Measurements from ENCODE around the gene NUCKS1. TPM values are rescaled to one million over a fixed set of nuclear protein-coding genes. Genes with fewer than 3 reads are reported as not detected.

NUCKS1 gene
- total RNA-seq, 1 experiment from 2014 or later = 101 TPM

- TF ChIP-seq EZH2phosphoT487 (IDR thresholded peaks at IDR 0.05; ENCODE audit: borderline replicate concordance, low read length) = no peak
- no peak for TF ChIP-seq EZH2 (IDR thresholded peaks at IDR 0.05; ENCODE audit: low read length, unreplicated experiment)
- no peak for TF ChIP-seq CTCF (conservative IDR thresholded peaks at IDR 0.05; ENCODE audit: low read depth, low read length)
- H3K4me1 ChIP-seq (ENCODE audit: insufficient read depth, low read length) = no peaks in the 10 kb centered on the region
- ChIA-PET POLR2A (ENCODE audit: unreplicated experiment) (no interaction called here), CTCF (no interaction called here)
- H3K9me3 ChIP-seq (ENCODE audit: low read length) = no peaks in the 10 kb centered on the region
- H3K4me2 ChIP-seq (ENCODE audit: low read length) = no peak overlapping the region
- DNase-seq (no peak), ATAC-seq (no peak)
- peaks cover 12% of the 10 kb centered on the region for H3K36me3 ChIP-seq (ENCODE audit: low read depth, low read length)
- H3K4me3 ChIP-seq (ENCODE audit: low read length) = no peak overlapping the region
- no peaks in the 10 kb centered on the region for H3K27me3 ChIP-seq (ENCODE audit: low read length)
- no peaks in the 10 kb centered on the region for H3F3A ChIP-seq (ENCODE audit: low read length, unreplicated experiment)
- no peaks in the 10 kb centered on the region for H3K9me2 ChIP-seq (replicated peaks; ENCODE audit: low read length)
- H3K9ac ChIP-seq (ENCODE audit: low read length) = no peak overlapping the region
- H4K20me1 ChIP-seq (ENCODE audit: low read length) = no peaks in the 10 kb centered on the region
- BruUV-seq (replicated peaks) = no TSS peak
- intact Hi-C loops (cut with micrococcal nuclease) = no loop called here
- no peak overlapping the region for H2AFZ ChIP-seq (ENCODE audit: low read length)
- H3K27ac ChIP-seq (ENCODE audit: low read length) = no peak overlapping the region
- no peaks in the 10 kb centered on the region for H3K79me2 ChIP-seq (ENCODE audit: low read length)
Measured at GRCh38 chr1:205797168-205797567, 47.2 kb upstream of the NUCKS1 start.

- Histone ChIP-seq H3K9ac (ENCODE audit: low read length) (no peak overlapping the region), H3K36me3 (ENCODE audit: low read depth, low read length) (peaks cover 17% of the 10 kb centered on the region), H3K4me3 (ENCODE audit: low read length) (no peak overlapping the region), H3K9me2 (replicated peaks; ENCODE audit: low read length) (no peaks in the 10 kb centered on the region), H3F3A (ENCODE audit: low read length, unreplicated experiment) (no peaks in the 10 kb centered on the region), H4K20me1 (ENCODE audit: low read length) (no peaks in the 10 kb centered on the region), H3K4me1 (ENCODE audit: insufficient read depth, low read length) (no peaks in the 10 kb centered on the region), H3K9me3 (ENCODE audit: low read length) (no peaks in the 10 kb centered on the region), H3K27ac (ENCODE audit: low read length) (no peak overlapping the region), H3K4me2 (ENCODE audit: low read length) (no peak overlapping the region), H3K27me3 (ENCODE audit: low read length) (no peaks in the 10 kb centered on the region), H2AFZ (ENCODE audit: low read length) (no peak overlapping the region), H3K79me2 (ENCODE audit: low read length) (no peaks in the 10 kb centered on the region)
- BruUV-seq (replicated peaks) = no TSS peak
- no peak for DNase-seq
- no peak for ATAC-seq
- POLR2A ChIA-PET (ENCODE audit: unreplicated experiment) = no interaction called here
- CTCF ChIA-PET = interaction anchor here (3.1 kb wide), 1 partner anchor 183 kb away, joined by 48 read pairs; no protein-coding TSS in a partner anchor
- TF ChIP-seq EZH2phosphoT487 (IDR thresholded peaks at IDR 0.05; ENCODE audit: borderline replicate concordance, low read length) = no peak
- TF ChIP-seq EZH2 (IDR thresholded peaks at IDR 0.05; ENCODE audit: low read length, unreplicated experiment) = no peak
- TF ChIP-seq CTCF (conservative IDR thresholded peaks at IDR 0.05; ENCODE audit: low read depth, low read length) = no peak
- intact Hi-C loops (cut with micrococcal nuclease) = no loop called here
Measured at GRCh38 chr1:205794011-205794730, 44.2 kb upstream of the NUCKS1 start.

GRCh38 chr1:205792961-205793673 lies 43.1 kb upstream of the NUCKS1 start:
- ChIA-PET POLR2A (ENCODE audit: unreplicated experiment) (no interaction called here), CTCF (interaction anchor here (0.9 to 3.1 kb wide), 2 partner anchors 176 to 184 kb away, joined by 4 to 48 read pairs; no protein-coding TSS in a partner anchor)
- TF ChIP-seq EZH2 (IDR thresholded peaks at IDR 0.05; ENCODE audit: low read length, unreplicated experiment) (no peak), CTCF (conservative IDR thresholded peaks at IDR 0.05; ENCODE audit: low read depth, low read length) (no peak), EZH2phosphoT487 (IDR thresholded peaks at IDR 0.05; ENCODE audit: borderline replicate concordance, low read length) (no peak)
- Histone ChIP-seq H3K4me1 (ENCODE audit: insufficient read depth, low read length) (no peaks in the 10 kb centered on the region), H3K9ac (ENCODE audit: low read length) (no peak overlapping the region), H3F3A (ENCODE audit: low read length, unreplicated experiment) (no peaks in the 10 kb centered on the region), H3K9me2 (replicated peaks; ENCODE audit: low read length) (no peaks in the 10 kb centered on the region), H3K36me3 (ENCODE audit: low read depth, low read length) (peaks cover 14% of the 10 kb centered on the region), H3K9me3 (ENCODE audit: low read length) (no peaks in the 10 kb centered on the region), H3K79me2 (ENCODE audit: low read length) (no peaks in the 10 kb centered on the region), H4K20me1 (ENCODE audit: low read length) (no peaks in the 10 kb centered on the region), H3K27ac (ENCODE audit: low read length) (no peak overlapping the region), H3K27me3 (ENCODE audit: low read length) (no peaks in the 10 kb centered on the region), H3K4me2 (ENCODE audit: low read length) (no peak overlapping the region), H2AFZ (ENCODE audit: low read length) (no peak overlapping the region), H3K4me3 (ENCODE audit: low read length) (no peak overlapping the region)
- no TSS peak for BruUV-seq (replicated peaks)
- intact Hi-C loops (cut with micrococcal nuclease) = no loop called here
- DNase-seq = no peak
- ATAC-seq = no peak

All from PC-3 (cell line).